ENCODE data around the gene SLC25A47.

The SLC25A47 gene

DNA sequence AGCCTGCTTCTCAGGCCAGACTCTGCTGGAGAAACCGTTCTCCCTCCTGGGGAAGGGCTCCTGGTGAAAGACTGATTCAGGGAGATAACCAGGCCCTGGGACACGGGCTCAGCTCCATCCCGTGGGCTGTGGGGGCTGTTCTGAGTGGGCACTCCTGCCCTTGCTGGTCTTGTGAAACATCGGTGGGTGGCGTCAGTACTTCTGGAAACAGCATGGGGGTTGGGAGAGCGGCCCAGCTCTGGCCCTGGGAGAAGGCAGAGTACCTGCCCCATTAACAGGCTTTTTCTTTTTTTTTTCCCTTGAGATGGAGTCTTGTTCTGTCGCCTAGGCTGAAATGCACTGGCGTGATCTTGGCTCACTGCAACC is 786 bp downstream of the SLC25A47 start:
- TF ChIP-seq EZH2 (optimal IDR thresholded peaks at IDR 0.05; ENCODE audit: low read depth, low read length) = no peak
- TF ChIP-seq EZH2phosphoT487 (IDR thresholded peaks at IDR 0.05; ENCODE audit: low read length) = no peak
- TF ChIP-seq, protein P1, sequence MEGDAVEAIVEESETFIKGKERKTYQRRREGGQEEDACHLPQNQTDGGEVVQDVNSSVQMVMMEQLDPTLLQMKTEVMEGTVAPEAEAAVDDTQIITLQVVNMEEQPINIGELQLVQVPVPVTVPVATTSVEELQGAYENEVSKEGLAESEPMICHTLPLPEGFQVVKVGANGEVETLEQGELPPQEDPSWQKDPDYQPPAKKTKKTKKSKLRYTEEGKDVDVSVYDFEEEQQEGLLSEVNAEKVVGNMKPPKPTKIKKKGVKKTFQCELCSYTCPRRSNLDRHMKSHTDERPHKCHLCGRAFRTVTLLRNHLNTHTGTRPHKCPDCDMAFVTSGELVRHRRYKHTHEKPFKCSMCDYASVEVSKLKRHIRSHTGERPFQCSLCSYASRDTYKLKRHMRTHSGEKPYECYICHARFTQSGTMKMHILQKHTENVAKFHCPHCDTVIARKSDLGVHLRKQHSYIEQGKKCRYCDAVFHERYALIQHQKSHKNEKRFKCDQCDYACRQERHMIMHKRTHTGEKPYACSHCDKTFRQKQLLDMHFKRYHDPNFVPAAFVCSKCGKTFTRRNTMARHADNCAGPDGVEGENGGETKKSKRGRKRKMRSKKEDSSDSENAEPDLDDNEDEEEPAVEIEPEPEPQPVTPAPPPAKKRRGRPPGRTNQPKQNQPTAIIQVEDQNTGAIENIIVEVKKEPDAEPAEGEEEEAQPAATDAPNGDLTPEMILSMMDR (IDR thresholded peaks at IDR 0.05; ENCODE audit: low read length) = no peak
- Histone ChIP-seq H3K4me1 (ENCODE audit: low read length) (no peaks in the 10 kb centered on the region), H3K9me2 (replicated peaks; ENCODE audit: insufficient read depth, low read length) (no peaks in the 10 kb centered on the region), H3K9ac (ENCODE audit: low read length) (no peak overlapping the region), H3K36me3 (replicated peaks; ENCODE audit: insufficient read depth, low read length) (no peaks in the 10 kb centered on the region), H3K9me3 (replicated peaks; ENCODE audit: insufficient read depth, low read length) (no peaks in the 10 kb centered on the region), H2AFZ (ENCODE audit: low read length) (no peak overlapping the region), H3K79me2 (ENCODE audit: low read length) (no peaks in the 10 kb centered on the region), H3K4me2 (ENCODE audit: low read depth, low read length) (no peak overlapping the region), H3K27me3 (replicated peaks; ENCODE audit: insufficient read depth, low read length) (no peaks in the 10 kb centered on the region), H3K4me3 (ENCODE audit: low read length) (no peak overlapping the region), H3F3A (ENCODE audit: insufficient read depth, low read length) (no peaks in the 10 kb centered on the region), H3K27ac (ENCODE audit: low read length) (no peak overlapping the region), H4K20me1 (ENCODE audit: insufficient read depth, low read length) (no peaks in the 10 kb centered on the region)
- no peak for DNase-seq

DNA sequence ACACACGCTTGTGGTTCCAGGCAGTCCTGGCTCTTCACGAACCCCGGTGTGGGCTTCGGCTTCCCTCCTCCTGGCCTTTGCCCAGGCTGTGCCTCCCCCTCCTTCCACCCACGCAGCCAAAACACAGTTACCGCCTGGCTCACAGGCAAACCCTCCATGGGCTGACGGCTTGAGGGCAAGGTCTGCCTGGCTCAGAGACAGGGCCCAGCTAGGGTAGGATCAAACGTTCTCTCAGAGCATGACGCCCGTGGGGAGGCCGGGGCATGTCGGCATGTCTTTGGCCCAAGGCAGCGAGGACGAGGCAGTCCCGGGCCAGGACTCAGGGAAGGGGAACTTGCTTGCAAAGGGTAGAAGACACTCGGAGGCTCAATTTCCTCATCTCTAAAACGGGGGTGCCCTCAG is 2.1 kb downstream of the SLC25A47 start:
- DNase-seq = no peak
- Histone ChIP-seq H3K79me2 (ENCODE audit: low read length) (no peaks in the 10 kb centered on the region), H3K27ac (ENCODE audit: low read length) (no peak overlapping the region), H3K9ac (ENCODE audit: low read length) (no peak overlapping the region), H3K27me3 (replicated peaks; ENCODE audit: insufficient read depth, low read length) (no peaks in the 10 kb centered on the region), H3K9me3 (replicated peaks; ENCODE audit: insufficient read depth, low read length) (no peaks in the 10 kb centered on the region), H3F3A (ENCODE audit: insufficient read depth, low read length) (no peaks in the 10 kb centered on the region), H3K9me2 (replicated peaks; ENCODE audit: insufficient read depth, low read length) (no peaks in the 10 kb centered on the region), H3K4me1 (ENCODE audit: low read length) (no peaks in the 10 kb centered on the region), H3K36me3 (replicated peaks; ENCODE audit: insufficient read depth, low read length) (no peaks in the 10 kb centered on the region), H4K20me1 (ENCODE audit: insufficient read depth, low read length) (no peaks in the 10 kb centered on the region), H3K4me3 (ENCODE audit: low read length) (no peak overlapping the region), H3K4me2 (ENCODE audit: low read depth, low read length) (no peak overlapping the region), H2AFZ (ENCODE audit: low read length) (no peak overlapping the region)
- TF ChIP-seq, protein P1 (IDR thresholded peaks at IDR 0.05; ENCODE audit: low read length) = no peak
- no peak for TF ChIP-seq EZH2phosphoT487 (IDR thresholded peaks at IDR 0.05; ENCODE audit: low read length)
- TF ChIP-seq EZH2 (optimal IDR thresholded peaks at IDR 0.05; ENCODE audit: low read depth, low read length) = no peak

DNA sequence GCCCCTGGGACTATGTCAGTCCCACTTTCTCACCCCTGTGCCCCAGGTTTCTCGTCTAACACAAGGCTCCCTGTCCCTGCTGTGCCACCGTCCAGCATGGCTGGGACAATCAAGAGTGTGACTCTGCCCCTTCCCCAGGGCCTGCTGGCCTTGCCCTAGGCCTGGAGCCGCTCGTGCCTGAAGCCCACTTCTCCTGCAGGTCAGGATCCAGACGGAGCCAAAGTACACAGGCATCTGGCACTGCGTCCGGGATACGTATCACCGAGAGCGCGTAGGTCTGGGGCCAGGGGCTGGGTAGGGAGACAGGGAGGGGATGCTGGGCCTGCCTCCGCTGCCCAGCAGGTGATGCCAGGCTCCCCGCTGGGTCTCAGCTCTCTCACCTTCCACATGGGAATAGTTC is 2.8 kb downstream of the SLC25A47 start:
- TF ChIP-seq EZH2 (optimal IDR thresholded peaks at IDR 0.05; ENCODE audit: low read depth, low read length) (no peak), EZH2phosphoT487 (IDR thresholded peaks at IDR 0.05; ENCODE audit: low read length) (no peak)

DNA sequence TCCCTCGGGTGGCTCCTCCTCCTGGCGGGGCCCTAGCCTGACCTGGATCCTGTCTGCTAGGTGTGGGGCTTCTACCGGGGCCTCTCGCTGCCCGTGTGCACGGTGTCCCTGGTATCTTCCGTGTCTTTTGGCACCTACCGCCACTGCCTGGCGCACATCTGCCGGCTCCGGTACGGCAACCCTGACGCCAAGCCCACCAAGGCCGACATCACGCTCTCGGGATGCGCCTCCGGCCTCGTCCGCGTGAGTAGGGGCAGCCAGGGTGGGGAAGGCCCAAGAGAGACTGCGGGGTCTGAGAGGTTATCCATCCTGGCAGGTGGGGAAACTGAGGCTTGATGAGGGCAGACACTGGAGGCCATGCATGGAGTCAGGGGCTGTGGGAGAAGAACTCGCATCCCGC is 4.0 kb downstream of the SLC25A47 start:
- Histone ChIP-seq H3K4me1 (ENCODE audit: low read length) (no peaks in the 10 kb centered on the region), H3F3A (ENCODE audit: insufficient read depth, low read length) (no peaks in the 10 kb centered on the region), H3K4me2 (ENCODE audit: low read depth, low read length) (no peak overlapping the region), H3K27me3 (replicated peaks; ENCODE audit: insufficient read depth, low read length) (no peaks in the 10 kb centered on the region), H3K36me3 (replicated peaks; ENCODE audit: insufficient read depth, low read length) (no peaks in the 10 kb centered on the region), H3K4me3 (ENCODE audit: low read length) (no peak overlapping the region), H3K9me2 (replicated peaks; ENCODE audit: insufficient read depth, low read length) (no peaks in the 10 kb centered on the region), H3K27ac (ENCODE audit: low read length) (no peak overlapping the region), H3K79me2 (ENCODE audit: low read length) (no peaks in the 10 kb centered on the region), H2AFZ (ENCODE audit: low read length) (no peak overlapping the region), H4K20me1 (ENCODE audit: insufficient read depth, low read length) (no peaks in the 10 kb centered on the region), H3K9me3 (replicated peaks; ENCODE audit: insufficient read depth, low read length) (no peaks in the 10 kb centered on the region), H3K9ac (ENCODE audit: low read length) (no peak overlapping the region)
- TF ChIP-seq EZH2phosphoT487 (IDR thresholded peaks at IDR 0.05; ENCODE audit: low read length) (no peak), EZH2 (optimal IDR thresholded peaks at IDR 0.05; ENCODE audit: low read depth, low read length) (no peak)
- TF ChIP-seq, protein P1 (IDR thresholded peaks at IDR 0.05; ENCODE audit: low read length) = no peak
- DNase-seq = no peak

More for the DNA sequence above, 2.8 kb downstream of the SLC25A47 start:
- Histone ChIP-seq H3K4me2 (ENCODE audit: low read depth, low read length) (no peak overlapping the region), H3K4me1 (ENCODE audit: low read length) (no peaks in the 10 kb centered on the region), H3K79me2 (ENCODE audit: low read length) (no peaks in the 10 kb centered on the region), H3K4me3 (ENCODE audit: low read length) (no peak overlapping the region), H2AFZ (ENCODE audit: low read length) (no peak overlapping the region), H3K36me3 (replicated peaks; ENCODE audit: insufficient read depth, low read length) (no peaks in the 10 kb centered on the region), H3K9me3 (replicated peaks; ENCODE audit: insufficient read depth, low read length) (no peaks in the 10 kb centered on the region), H3K9ac (ENCODE audit: low read length) (no peak overlapping the region), H4K20me1 (ENCODE audit: insufficient read depth, low read length) (no peaks in the 10 kb centered on the region), H3K9me2 (replicated peaks; ENCODE audit: insufficient read depth, low read length) (no peaks in the 10 kb centered on the region), H3K27me3 (replicated peaks; ENCODE audit: insufficient read depth, low read length) (no peaks in the 10 kb centered on the region), H3F3A (ENCODE audit: insufficient read depth, low read length) (no peaks in the 10 kb centered on the region), H3K27ac (ENCODE audit: low read length) (no peak overlapping the region)
- DNase-seq = no peak

All from MM.1S (cell line).